HepG2 (cell line): ENCODE results near the gene ARVCF.

Experiments used
- CEBPB ChIP-seq: IDR thresholded peaks from 2 replicates; pipeline ENCODE4 v1.6.1; 2011; ENCODE audit warnings: low read depth, low read length, improper control_type of control experiment, borderline replicate concordance
- NFRKB ChIP-seq: fragments of 450-650 bp; IDR thresholded peaks from 2 replicates; pipeline ENCODE4 v1.6.1; 2017
- NR1H2 ChIP-seq: sonication (generic); formaldehyde crosslinking; IDR thresholded peaks from 2 replicates; pipeline ENCODE4 v1.8.1; 2022; ENCODE audit warnings: low read depth, missing genetic modification reagents, borderline replicate concordance
- PAX8 ChIP-seq: sonication (generic); formaldehyde crosslinking; IDR thresholded peaks from 2 replicates; pipeline ENCODE4 v1.8.0; 2022; ENCODE audit warnings: mild to moderate bottlenecking, missing genetic modification reagents, borderline replicate concordance
- RAD21 ChIP-seq: fragments of 450-650 bp; formaldehyde crosslinking; IDR thresholded peaks from 2 replicates; pipeline ENCODE4 v1.5.0; 2020; ENCODE audit warnings: mild to moderate bottlenecking
- SNRNP70 ChIP-seq: fragments of 200-400 bp; formaldehyde crosslinking; IDR thresholded peaks from 2 replicates; pipeline ENCODE4 v1.6.1; 2017; ENCODE audit warnings: mild to moderate bottlenecking, low read depth, low read length, moderate library complexity
- ZNF20 ChIP-seq: sonication (generic); formaldehyde crosslinking; IDR thresholded peaks from 2 replicates; pipeline ENCODE4 v1.4.0; 2020; ENCODE audit warnings: mild to moderate bottlenecking, moderate library complexity, missing genetic modification reagents
- ZNF766 ChIP-seq: sonication (generic); formaldehyde crosslinking; IDR thresholded peaks from 2 replicates; pipeline ENCODE4 v1.5.0; 2020; ENCODE audit warnings: missing genetic modification reagents, borderline replicate concordance
- TF ChIP-seq, protein P1 (sequence below): sonication (generic); formaldehyde crosslinking; conservative IDR thresholded peaks from 2 replicates; pipeline ENCODE4 v1.4.0; 2020; ENCODE audit warnings: missing genetic modification reagents
- TF ChIP-seq, protein P2 (sequence below): sonication (generic); formaldehyde crosslinking; IDR thresholded peaks from 2 replicates; pipeline ENCODE4 v1.9.0; 2021; ENCODE audit warnings: missing genetic modification reagents, borderline replicate concordance
- TF ChIP-seq, protein P3 (sequence below): sonication (generic); formaldehyde crosslinking; IDR thresholded peaks from 2 replicates; pipeline ENCODE4 v1.5.0; 2020; ENCODE audit warnings: mild to moderate bottlenecking, missing genetic modification reagents, moderate library complexity
- TF ChIP-seq, protein P4 (sequence below): sonication (generic); formaldehyde crosslinking; IDR thresholded peaks from 2 replicates; pipeline ENCODE4; 2020; ENCODE audit warnings: missing genetic modification reagents, mild to moderate bottlenecking, borderline replicate concordance

DNA sequence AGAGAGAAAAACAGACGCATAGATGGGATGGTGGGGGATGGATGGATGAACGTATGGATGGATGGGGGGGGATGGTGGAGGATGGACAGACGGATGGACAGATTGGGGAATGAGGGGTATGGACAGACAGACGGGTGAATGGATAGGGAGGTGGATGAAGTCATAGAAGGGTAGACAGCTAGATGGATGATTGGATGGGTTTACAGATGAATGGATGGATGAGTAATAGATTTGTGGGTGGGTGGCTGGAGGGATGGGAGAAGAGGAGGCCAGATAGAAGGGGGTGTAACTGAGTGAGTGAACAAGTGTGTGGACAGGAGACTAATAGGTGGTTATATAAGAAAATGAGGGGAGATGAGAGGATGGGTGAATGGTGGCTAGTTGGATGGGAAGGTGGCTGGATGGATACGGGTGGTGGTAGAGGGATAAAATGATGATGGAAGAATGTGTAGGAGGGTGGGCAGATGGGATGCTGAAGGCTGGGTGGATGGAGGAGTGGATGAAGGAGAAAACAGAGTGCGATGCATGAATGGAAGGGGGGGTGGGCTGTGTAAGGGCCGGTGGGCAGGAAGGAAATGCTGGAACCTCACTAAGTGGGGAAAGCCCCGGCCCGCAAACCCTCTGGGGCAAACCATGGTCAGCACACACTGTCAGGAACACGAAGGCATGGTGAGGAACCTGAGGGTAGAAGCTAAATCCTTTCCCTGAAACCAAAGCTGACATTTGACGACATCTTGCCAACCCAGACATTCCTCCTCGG is 21.6 kb downstream of the ARVCF start:
- no peak for TF ChIP-seq CEBPB
- TF ChIP-seq ZNF766: no peak
- TF ChIP-seq SNRNP70: no peak
- TF ChIP-seq NR1H2 (CRISPR knock-in tag): no peak
- TF ChIP-seq ZNF20 (CRISPR knock-in tag): no peak
- no peak for TF ChIP-seq PAX8 (CRISPR knock-in tag)
- TF ChIP-seq, protein P1, sequence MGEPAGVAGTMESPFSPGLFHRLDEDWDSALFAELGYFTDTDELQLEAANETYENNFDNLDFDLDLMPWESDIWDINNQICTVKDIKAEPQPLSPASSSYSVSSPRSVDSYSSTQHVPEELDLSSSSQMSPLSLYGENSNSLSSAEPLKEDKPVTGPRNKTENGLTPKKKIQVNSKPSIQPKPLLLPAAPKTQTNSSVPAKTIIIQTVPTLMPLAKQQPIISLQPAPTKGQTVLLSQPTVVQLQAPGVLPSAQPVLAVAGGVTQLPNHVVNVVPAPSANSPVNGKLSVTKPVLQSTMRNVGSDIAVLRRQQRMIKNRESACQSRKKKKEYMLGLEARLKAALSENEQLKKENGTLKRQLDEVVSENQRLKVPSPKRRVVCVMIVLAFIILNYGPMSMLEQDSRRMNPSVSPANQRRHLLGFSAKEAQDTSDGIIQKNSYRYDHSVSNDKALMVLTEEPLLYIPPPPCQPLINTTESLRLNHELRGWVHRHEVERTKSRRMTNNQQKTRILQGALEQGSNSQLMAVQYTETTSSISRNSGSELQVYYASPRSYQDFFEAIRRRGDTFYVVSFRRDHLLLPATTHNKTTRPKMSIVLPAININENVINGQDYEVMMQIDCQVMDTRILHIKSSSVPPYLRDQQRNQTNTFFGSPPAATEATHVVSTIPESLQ (CRISPR knock-in tag): no peak
- TF ChIP-seq, protein P2, sequence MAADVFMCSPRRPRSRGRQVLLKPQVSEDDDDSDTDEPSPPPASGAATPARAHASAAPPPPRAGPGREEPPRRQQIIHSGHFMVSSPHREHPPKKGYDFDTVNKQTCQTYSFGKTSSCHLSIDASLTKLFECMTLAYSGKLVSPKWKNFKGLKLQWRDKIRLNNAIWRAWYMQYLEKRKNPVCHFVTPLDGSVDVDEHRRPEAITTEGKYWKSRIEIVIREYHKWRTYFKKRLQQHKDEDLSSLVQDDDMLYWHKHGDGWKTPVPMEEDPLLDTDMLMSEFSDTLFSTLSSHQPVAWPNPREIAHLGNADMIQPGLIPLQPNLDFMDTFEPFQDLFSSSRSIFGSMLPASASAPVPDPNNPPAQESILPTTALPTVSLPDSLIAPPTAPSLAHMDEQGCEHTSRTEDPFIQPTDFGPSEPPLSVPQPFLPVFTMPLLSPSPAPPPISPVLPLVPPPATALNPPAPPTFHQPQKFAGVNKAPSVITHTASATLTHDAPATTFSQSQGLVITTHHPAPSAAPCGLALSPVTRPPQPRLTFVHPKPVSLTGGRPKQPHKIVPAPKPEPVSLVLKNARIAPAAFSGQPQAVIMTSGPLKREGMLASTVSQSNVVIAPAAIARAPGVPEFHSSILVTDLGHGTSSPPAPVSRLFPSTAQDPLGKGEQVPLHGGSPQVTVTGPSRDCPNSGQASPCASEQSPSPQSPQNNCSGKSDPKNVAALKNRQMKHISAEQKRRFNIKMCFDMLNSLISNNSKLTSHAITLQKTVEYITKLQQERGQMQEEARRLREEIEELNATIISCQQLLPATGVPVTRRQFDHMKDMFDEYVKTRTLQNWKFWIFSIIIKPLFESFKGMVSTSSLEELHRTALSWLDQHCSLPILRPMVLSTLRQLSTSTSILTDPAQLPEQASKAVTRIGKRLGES (CRISPR knock-in tag): no peak
- TF ChIP-seq, protein P3, sequence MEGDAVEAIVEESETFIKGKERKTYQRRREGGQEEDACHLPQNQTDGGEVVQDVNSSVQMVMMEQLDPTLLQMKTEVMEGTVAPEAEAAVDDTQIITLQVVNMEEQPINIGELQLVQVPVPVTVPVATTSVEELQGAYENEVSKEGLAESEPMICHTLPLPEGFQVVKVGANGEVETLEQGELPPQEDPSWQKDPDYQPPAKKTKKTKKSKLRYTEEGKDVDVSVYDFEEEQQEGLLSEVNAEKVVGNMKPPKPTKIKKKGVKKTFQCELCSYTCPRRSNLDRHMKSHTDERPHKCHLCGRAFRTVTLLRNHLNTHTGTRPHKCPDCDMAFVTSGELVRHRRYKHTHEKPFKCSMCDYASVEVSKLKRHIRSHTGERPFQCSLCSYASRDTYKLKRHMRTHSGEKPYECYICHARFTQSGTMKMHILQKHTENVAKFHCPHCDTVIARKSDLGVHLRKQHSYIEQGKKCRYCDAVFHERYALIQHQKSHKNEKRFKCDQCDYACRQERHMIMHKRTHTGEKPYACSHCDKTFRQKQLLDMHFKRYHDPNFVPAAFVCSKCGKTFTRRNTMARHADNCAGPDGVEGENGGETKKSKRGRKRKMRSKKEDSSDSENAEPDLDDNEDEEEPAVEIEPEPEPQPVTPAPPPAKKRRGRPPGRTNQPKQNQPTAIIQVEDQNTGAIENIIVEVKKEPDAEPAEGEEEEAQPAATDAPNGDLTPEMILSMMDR: no peak
- TF ChIP-seq NFRKB: no peak
- no peak for TF ChIP-seq RAD21
- TF ChIP-seq, protein P4, sequence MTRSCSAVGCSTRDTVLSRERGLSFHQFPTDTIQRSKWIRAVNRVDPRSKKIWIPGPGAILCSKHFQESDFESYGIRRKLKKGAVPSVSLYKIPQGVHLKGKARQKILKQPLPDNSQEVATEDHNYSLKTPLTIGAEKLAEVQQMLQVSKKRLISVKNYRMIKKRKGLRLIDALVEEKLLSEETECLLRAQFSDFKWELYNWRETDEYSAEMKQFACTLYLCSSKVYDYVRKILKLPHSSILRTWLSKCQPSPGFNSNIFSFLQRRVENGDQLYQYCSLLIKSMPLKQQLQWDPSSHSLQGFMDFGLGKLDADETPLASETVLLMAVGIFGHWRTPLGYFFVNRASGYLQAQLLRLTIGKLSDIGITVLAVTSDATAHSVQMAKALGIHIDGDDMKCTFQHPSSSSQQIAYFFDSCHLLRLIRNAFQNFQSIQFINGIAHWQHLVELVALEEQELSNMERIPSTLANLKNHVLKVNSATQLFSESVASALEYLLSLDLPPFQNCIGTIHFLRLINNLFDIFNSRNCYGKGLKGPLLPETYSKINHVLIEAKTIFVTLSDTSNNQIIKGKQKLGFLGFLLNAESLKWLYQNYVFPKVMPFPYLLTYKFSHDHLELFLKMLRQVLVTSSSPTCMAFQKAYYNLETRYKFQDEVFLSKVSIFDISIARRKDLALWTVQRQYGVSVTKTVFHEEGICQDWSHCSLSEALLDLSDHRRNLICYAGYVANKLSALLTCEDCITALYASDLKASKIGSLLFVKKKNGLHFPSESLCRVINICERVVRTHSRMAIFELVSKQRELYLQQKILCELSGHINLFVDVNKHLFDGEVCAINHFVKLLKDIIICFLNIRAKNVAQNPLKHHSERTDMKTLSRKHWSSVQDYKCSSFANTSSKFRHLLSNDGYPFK (CRISPR knock-in tag): no peak
